Keratinocyte (primary cell): Measurements from ENCODE around the gene HIRA. TPM values are rescaled to one million over a fixed set of nuclear protein-coding genes. Genes with fewer than 3 reads are reported as not detected.

Experiments
- DNase-seq: peaks from one replicate; pipeline ENCODE4 v3.0.0-alpha.2; 2011; ENCODE audit warnings: low read depth, missing footprints, low spot score
- FAIRE-seq: peaks from 2 replicates; lab custom pipeline; 2011; peaks lifted over from hg19 to GRCh38; lab: Jason Lieb, UNC
- H2AFZ ChIP-seq: 2 replicates; pipeline ENCODE4 v1.6.0; 2012; ENCODE audit warnings: low read length, control low read depth, inconsistent platforms; ENCODE audit not compliant: control insufficient read depth
- H3K27ac ChIP-seq: 2 replicates; pipeline ENCODE4 v1.5.1; 2011; ENCODE audit warnings: low read length; ENCODE audit not compliant: control insufficient read depth, insufficient read depth
- H3K27me3 ChIP-seq: 3 replicates; pipeline ENCODE4 v1.6.0; 2011; ENCODE audit warnings: low read length; ENCODE audit not compliant: control insufficient read depth, insufficient read depth; ENCODE audit errors: extremely low read depth
- H3K36me3 ChIP-seq, 2 experiments: 2 replicates in 1 of 2; 3 replicates in 1 of 2; pipeline ENCODE4 v1.5.1; 2011; ENCODE audit warnings: low read length in 2 of 2, mild to moderate bottlenecking in 1 of 2; ENCODE audit not compliant: control insufficient read depth in 2 of 2, insufficient read depth in 2 of 2; ENCODE audit errors: extremely low read depth in 1 of 2
- H3K4me1 ChIP-seq: 3 replicates; pipeline ENCODE4 v1.5.1; 2011; ENCODE audit warnings: low read length; ENCODE audit not compliant: control insufficient read depth, insufficient read depth; ENCODE audit errors: extremely low read depth
- H3K4me2 ChIP-seq: 3 replicates; pipeline ENCODE4 v1.6.0; 2011; ENCODE audit warnings: low read depth, low read length; ENCODE audit not compliant: control insufficient read depth, insufficient read depth; ENCODE audit errors: extremely low read depth
- H3K4me3 ChIP-seq, 3 experiments: fragments of 200-600 bp in 1 of 3; sonication (generic) in 1 of 3; 2 replicates in 2 of 3; 3 replicates in 1 of 3; pipeline ENCODE4 v1.5.1; 2011 to 2016; ENCODE audit warnings: low read length in 3 of 3, mild to moderate bottlenecking in 3 of 3, control low read depth in 2 of 3, inconsistent platforms in 1 of 3, low read depth in 1 of 3, mixed read lengths in 1 of 3, mixed run types in 1 of 3, moderate library complexity in 1 of 3; ENCODE audit not compliant: control insufficient read depth in 2 of 3, insufficient read depth in 2 of 3; ENCODE audit errors: extremely low read depth in 1 of 3
- H3K79me2 ChIP-seq: 2 replicates; pipeline ENCODE4 v1.6.0; 2012; ENCODE audit warnings: low read length; ENCODE audit not compliant: control insufficient read depth, insufficient read depth
- H3K9ac ChIP-seq: 3 replicates; pipeline ENCODE4 v1.6.0; 2011; ENCODE audit warnings: low read length; ENCODE audit not compliant: control insufficient read depth, insufficient read depth; ENCODE audit errors: extremely low read depth
- H3K9me1 ChIP-seq: 3 replicates; pipeline ENCODE4 v1.6.0; 2011; ENCODE audit warnings: low read length; ENCODE audit not compliant: control insufficient read depth, insufficient read depth; ENCODE audit errors: extremely low read depth
- H3K9me3 ChIP-seq: 2 replicates; pipeline ENCODE4 v1.5.1; 2012; ENCODE audit warnings: low read depth, low read length; ENCODE audit not compliant: control insufficient read depth
- H4K20me1 ChIP-seq: 3 replicates; pipeline ENCODE4 v1.6.0; 2011; ENCODE audit warnings: low read length; ENCODE audit not compliant: control insufficient read depth, insufficient read depth; ENCODE audit errors: extremely low read depth
- CTCF ChIP-seq, 3 experiments: IDR thresholded peaks in 1 of 3; conservative IDR thresholded peaks in 1 of 3; optimal IDR thresholded peaks in 1 of 3; 2 replicates in 2 of 3; 3 replicates in 1 of 3; pipeline versions ENCODE3 to v1.5.1; 2011; ENCODE audit warnings: low read length in 3 of 3, mild to moderate bottlenecking in 3 of 3, moderate library complexity in 2 of 3, control low read depth in 1 of 3, inconsistent platforms in 1 of 3; ENCODE audit not compliant: insufficient read depth in 2 of 3; ENCODE audit errors: extremely low read depth in 1 of 3
- EZH2 ChIP-seq: IDR thresholded peaks from one replicate; pipeline ENCODE4 v1.6.1; 2012; ENCODE audit warnings: inconsistent platforms, mild to moderate bottlenecking, low read length, moderate library complexity
- dilution Hi-C: fragments of 300-500 bp; cut with MboI; formaldehyde crosslinking; loops from one replicate; pipeline ENCODE4 v1.7.0; 2020; ENCODE audit warnings: low sequenced_read_pairs; ENCODE audit not compliant: extremely low pct_ligation_motif_present
- polyA plus RNA-seq, 5 experiments: library from polyadenylated mRNA; depleted of rRNA in 3 of 5; stranded (reverse) in 3 of 5; stranded (forward) in 1 of 5; unstranded in 1 of 5; fragments of >200 nt; gene quantifications; 1 replicate in 1 of 5; 2 replicates in 3 of 5; 3 replicates in 1 of 5; pipeline versions ENCODE4 v1.2.1 to v1.2.3, GENCODE V29; 2011 to 2012; ENCODE audit warnings: missing spikeins in 2 of 5, low read depth in 1 of 5, low replicate concordance in 1 of 5

The HIRA gene
- polyA plus RNA-seq, 1 donor (not counting 4 experiments of a cell fraction or from before 2014, with no cell fraction given) = 16.7 TPM

- Histone ChIP-seq H3K36me3 (peaks cover 35 to 40% of the 10 kb centered on the region in 2 experiments), H3K4me3 (no peak overlapping the region), H3K9me1 (no peaks in the 10 kb centered on the region), H3K4me2 (no peak overlapping the region), H3K4me1 (no peaks in the 10 kb centered on the region), H3K9ac (no peak overlapping the region), H3K79me2 (no peaks in the 10 kb centered on the region), H2AFZ (no peak overlapping the region), H3K27me3 (no peaks in the 10 kb centered on the region), H3K9me3 (no peaks in the 10 kb centered on the region), H4K20me1 (peaks cover 2% of the 10 kb centered on the region), H3K27ac (no peak overlapping the region)
- dilution Hi-C loops = no loop called here
- FAIRE-seq (no peak), DNase-seq (no peak)
- TF ChIP-seq CTCF (optimal IDR thresholded peaks at IDR 0.05 in 1 of 3, IDR thresholded peaks at IDR 0.05 in 1 of 3, conservative IDR thresholded peaks at IDR 0.05 in 1 of 3; ENCODE audit: extremely low read depth in 1 of 3, insufficient read depth in 2 of 3, low read length in 3 of 3) = no peak
- no peak for TF ChIP-seq EZH2
Measured at GRCh38 chr22:19405133-19405532, 26.4 kb downstream of the HIRA start.

- no peak for DNase-seq
- H3K27ac ChIP-seq = no peak overlapping the region
- H3K79me2 ChIP-seq = no peaks in the 10 kb centered on the region
- H3K9me1 ChIP-seq = no peaks in the 10 kb centered on the region
- peaks cover 33 to 36% of the 10 kb centered on the region in 2 experiments for H3K36me3 ChIP-seq
- H3K27me3 ChIP-seq = no peaks in the 10 kb centered on the region
- peaks cover 2% of the 10 kb centered on the region for H4K20me1 ChIP-seq
- no peak for FAIRE-seq
- H3K4me3 ChIP-seq = no peak overlapping the region
- H2AFZ ChIP-seq = no peak overlapping the region
- H3K9me3 ChIP-seq = no peaks in the 10 kb centered on the region
- no peak overlapping the region for H3K4me2 ChIP-seq
- H3K9ac ChIP-seq = no peak overlapping the region
- TF ChIP-seq EZH2 (no peak), CTCF (optimal IDR thresholded peaks at IDR 0.05 in 1 of 3, IDR thresholded peaks at IDR 0.05 in 1 of 3, conservative IDR thresholded peaks at IDR 0.05 in 1 of 3; ENCODE audit: extremely low read depth in 1 of 3, insufficient read depth in 2 of 3, low read length in 3 of 3) (no peak)
- dilution Hi-C loops = no loop called here
- no peaks in the 10 kb centered on the region for H3K4me1 ChIP-seq
Measured at GRCh38 chr22:19404676-19405075, 26.9 kb downstream of the HIRA start.
